Activated naive CD4-positive, alpha-beta T cell treated with anti-CD3 and anti-CD28 coated beads for 36 hours (primary cell): Measurements from ENCODE around the gene NLGN3. TPM values are rescaled to one million over a fixed set of nuclear protein-coding genes. Genes with fewer than 3 reads are reported as not detected.

Experiments used
- CTCF ChIA-PET: fragments of 350-600 bp; sonication (Branson Sonifier 250); formaldehyde crosslinking; loops from one replicate; lab custom pipeline; 2021; ENCODE audit warnings: antibody characterized with exemption; lab: Charles Lee
- DNase-seq: peaks from one replicate; pipeline ENCODE4 v3.0.0-alpha.2; 2020
- H3K27ac Mint-ChIP-seq: one replicate; pipeline ENCODE4 v1.8.0; 2021; ENCODE audit warnings: mild to moderate bottlenecking, mixed read lengths
- H3K27me3 Mint-ChIP-seq: one replicate; pipeline ENCODE4 v1.8.0; 2021; ENCODE audit warnings: low read depth, mixed read lengths
- H3K36me3 Mint-ChIP-seq: one replicate; pipeline ENCODE4 v1.8.0; 2021; ENCODE audit warnings: low read depth, mixed read lengths
- H3K4me1 Mint-ChIP-seq: one replicate; pipeline ENCODE4 v1.8.0; 2021; ENCODE audit warnings: low read depth, mixed read lengths
- H3K4me3 Mint-ChIP-seq: one replicate; pipeline ENCODE4 v1.8.0; 2021; ENCODE audit warnings: mild to moderate bottlenecking, moderate library complexity, mixed read lengths
- H3K9me3 Mint-ChIP-seq: one replicate; pipeline ENCODE4 v1.8.0; 2021; ENCODE audit warnings: mixed read lengths
- intact Hi-C: fragments of 100-400 bp; cut with micrococcal nuclease; formaldehyde crosslinking; loops from one replicate; pipeline ENCODE4 v1.15.1; 2023
- total RNA-seq, 2 experiments: library from RNA; stranded (reverse); gene quantifications; one replicate each; pipeline ENCODE4 v1.2.3, GENCODE V29; 2021

The NLGN3 gene
- total RNA-seq, 2 experiments from 2014 or later: 0.60 to 0.81 TPM

DNA sequence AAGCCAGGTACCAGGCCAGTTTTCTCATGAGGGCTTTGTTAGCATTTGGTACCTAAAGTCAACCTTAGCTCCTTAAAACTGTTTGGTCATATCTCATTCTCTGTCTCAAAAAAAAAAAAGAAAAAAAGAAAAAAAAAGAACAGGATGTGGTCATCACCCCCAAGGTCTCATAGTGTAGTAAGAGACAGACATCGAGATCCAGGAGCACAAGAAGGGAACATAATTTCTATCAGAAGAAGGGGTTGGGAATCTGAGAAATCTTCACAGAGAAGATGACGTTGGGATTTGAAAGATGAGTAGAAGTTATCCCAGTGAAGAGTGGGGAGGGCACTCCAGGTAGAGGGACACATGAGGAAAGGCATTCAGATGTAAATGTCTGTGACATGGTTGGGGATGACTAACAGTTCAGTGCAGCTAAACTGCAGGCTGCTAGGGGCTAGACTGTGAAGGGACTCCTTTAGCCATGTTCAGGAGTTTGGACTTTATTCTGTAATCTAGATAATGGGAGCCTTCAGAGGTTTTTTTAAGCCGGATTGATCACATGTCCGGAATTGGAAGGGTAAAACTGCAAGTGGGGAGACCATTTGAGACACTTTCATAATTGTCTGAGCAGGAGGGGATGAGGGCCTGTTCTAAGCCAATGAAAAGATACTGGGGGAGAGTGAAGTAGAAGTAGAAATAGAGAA, 51.5 kb downstream of the NLGN3 start:
- H3K4me3 Mint-ChIP-seq: peak overlapping the region; percentile 83
- peak; percentile 26 for DNase-seq
- CTCF ChIA-PET: interaction anchor here (0.6 to 2.6 kb wide), 3 partner anchors 14 to 226 kb away, joined by 3 to 9 read pairs (median 3); no protein-coding TSS in a partner anchor
- no peaks in the 10 kb centered on the region for H3K9me3 Mint-ChIP-seq
- intact Hi-C loops: loop anchor here (1.0 to 5.0 kb wide), 4 partner anchors 14 to 336 kb away; partner anchors contain the start of genes NONO, OGT and ZMYM3
- H3K36me3 Mint-ChIP-seq: no peaks in the 10 kb centered on the region
- no peaks in the 10 kb centered on the region for H3K27me3 Mint-ChIP-seq
- peak overlapping the region; percentile 93 for H3K27ac Mint-ChIP-seq
- H3K4me1 Mint-ChIP-seq: peaks cover 16% of the 10 kb centered on the region

DNA sequence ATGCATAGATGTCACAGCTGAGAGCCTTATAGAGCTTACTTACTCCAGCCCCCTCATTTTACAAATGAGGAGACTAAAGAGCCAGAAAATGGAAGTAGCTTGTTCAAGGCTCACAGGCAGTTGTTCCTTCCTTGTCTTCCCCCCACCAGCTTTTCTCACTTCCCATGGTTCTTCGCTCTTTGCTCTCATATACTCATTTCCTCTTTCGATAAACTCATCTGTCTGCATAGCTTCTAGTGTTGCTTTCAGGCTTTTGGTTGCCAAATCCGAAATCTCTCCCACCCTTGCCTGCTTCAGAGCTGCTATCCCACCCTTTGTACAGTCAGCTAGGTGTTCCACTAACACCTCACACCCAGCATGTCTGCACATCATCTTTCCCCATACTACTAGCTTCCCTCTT, 53.4 kb downstream of the NLGN3 start:
- CTCF ChIA-PET: interaction anchor here (0.6 to 2.6 kb wide), 6 partner anchors 16 to 715 kb away, joined by 3 to 9 read pairs (median 4); no protein-coding TSS in a partner anchor
- H3K27ac Mint-ChIP-seq: peak overlapping the region; percentile 93
- intact Hi-C loops: loop anchor here (5.0 kb wide), 1 partner anchor 334 kb away; the partner anchor contains the start of gene OGT
- no peaks in the 10 kb centered on the region for H3K27me3 Mint-ChIP-seq
- peaks cover 7% of the 10 kb centered on the region for H3K4me1 Mint-ChIP-seq
- H3K4me3 Mint-ChIP-seq: peak overlapping the region; percentile 91
- H3K9me3 Mint-ChIP-seq: no peaks in the 10 kb centered on the region
- peak; percentile 45 for DNase-seq
- H3K36me3 Mint-ChIP-seq: no peaks in the 10 kb centered on the region

DNA sequence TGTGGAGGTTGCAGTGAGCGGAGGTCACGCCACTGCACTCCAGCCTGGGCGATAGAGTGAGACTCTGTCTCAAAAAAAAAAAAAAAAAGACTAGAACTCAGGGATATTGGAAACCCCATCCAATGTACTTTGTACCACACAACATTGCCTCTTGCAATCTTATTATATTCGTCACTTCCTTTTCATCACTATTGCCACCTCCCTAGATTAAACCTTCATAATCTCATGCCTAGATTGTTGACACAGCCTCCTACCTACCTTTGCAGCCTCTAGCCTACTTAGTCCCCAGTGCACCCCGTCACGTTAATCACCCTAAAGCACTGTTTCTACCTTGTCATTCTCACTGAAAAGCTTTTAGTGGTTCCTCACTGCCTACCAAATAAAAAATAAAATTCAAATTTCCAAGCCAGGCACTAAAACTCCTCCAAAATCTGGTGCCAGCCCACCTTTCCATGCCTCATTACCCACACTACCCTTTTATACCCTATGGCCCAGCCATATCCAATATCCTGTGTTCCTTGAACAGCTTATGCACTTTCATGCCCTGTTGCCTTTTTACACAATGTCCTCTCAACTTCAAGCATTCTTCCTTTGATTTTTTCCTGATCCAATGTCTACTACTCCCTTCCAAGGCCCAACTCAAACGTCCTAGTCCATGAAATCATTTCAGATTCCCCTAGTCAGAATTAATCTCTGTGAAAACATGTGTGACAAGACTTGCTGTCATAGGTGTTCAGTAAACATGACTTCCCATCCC, 54.8 kb downstream of the NLGN3 start:
- intact Hi-C loops: loop anchor here (5.0 kb wide), 1 partner anchor 333 kb away; the partner anchor contains the start of gene OGT
- H3K9me3 Mint-ChIP-seq: no peaks in the 10 kb centered on the region
- no peaks in the 10 kb centered on the region for H3K27me3 Mint-ChIP-seq
- H3K27ac Mint-ChIP-seq: no peak overlapping the region
- H3K4me3 Mint-ChIP-seq: no peak overlapping the region
- peaks cover 3% of the 10 kb centered on the region for H3K4me1 Mint-ChIP-seq
- no peaks in the 10 kb centered on the region for H3K36me3 Mint-ChIP-seq
- no peak for DNase-seq
- CTCF ChIA-PET: no interaction called here

DNA sequence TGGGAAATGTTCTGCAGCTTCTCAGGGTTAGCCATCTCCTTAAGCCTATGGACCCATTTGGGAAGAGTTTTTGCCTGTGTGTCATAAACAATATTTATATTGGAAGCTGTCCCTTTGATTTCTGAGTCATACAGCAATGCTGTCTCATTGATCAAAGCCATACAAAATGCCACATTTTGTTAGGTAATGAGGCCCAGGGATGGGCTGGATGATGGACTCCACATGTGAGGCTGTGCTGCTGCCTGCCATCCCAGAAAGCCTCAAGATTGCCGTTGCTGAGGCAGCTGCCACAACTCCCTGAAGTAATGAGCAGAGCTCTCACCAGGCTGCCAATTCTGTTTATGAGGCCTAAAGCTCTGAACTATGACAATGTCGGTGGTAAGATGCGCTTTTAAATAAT, 66.2 kb downstream of the NLGN3 start:
- peaks cover 3% of the 10 kb centered on the region for H3K27me3 Mint-ChIP-seq
- H3K4me1 Mint-ChIP-seq: no peaks in the 10 kb centered on the region
- H3K4me3 Mint-ChIP-seq: no peak overlapping the region
- CTCF ChIA-PET: no interaction called here
- no peaks in the 10 kb centered on the region for H3K36me3 Mint-ChIP-seq
- intact Hi-C loops: no loop called here
- H3K27ac Mint-ChIP-seq: no peak overlapping the region
- DNase-seq: no peak
- no peaks in the 10 kb centered on the region for H3K9me3 Mint-ChIP-seq

DNA sequence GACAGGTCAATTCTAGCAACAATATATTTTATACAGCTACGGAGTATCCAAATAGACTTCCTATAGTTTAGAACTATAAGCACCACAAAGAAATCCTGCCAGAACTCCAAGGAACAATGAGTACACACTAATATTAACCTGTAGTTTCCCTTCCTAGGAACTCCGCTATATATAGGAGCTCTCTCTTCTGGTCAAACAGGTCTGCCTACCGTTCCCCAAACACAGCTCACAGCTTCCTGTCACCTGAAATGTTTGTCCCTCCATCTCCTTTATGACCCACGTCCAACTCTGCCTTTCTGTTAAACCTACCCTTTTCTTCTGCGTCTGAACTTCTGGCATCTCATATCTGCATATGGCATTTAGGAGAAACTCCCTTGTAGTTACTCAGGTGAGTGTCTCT, 67.9 kb downstream of the NLGN3 start:
- CTCF ChIA-PET: no interaction called here
- Mint-ChIP-seq H3K27me3 (peaks cover 3% of the 10 kb centered on the region), H3K4me1 (peaks cover 4% of the 10 kb centered on the region), H3K4me3 (no peak overlapping the region), H3K9me3 (no peaks in the 10 kb centered on the region), H3K36me3 (no peaks in the 10 kb centered on the region), H3K27ac (no peak overlapping the region)
- intact Hi-C loops: no loop called here
- no peak for DNase-seq

DNA sequence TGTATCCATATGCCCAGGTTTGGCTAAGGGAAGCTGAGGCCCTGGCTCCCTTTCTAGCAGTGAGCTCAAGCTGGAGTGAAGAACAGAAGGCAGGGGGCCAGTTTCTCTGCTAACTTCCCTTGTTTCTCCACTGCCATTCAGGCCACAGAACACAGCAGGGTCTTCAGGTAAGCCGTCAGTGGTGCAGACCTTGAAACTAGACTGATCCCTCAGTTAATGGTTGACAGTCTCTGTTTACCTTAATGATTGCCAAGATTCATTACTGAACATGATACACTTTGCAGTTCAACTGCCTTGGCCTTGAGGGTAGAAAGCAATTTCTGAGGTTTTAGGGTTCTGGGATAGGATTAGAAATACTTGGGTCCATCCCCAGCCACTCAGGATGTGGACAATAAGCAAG, 69.5 kb downstream of the NLGN3 start:
- no peaks in the 10 kb centered on the region for H3K36me3 Mint-ChIP-seq
- H3K9me3 Mint-ChIP-seq: no peaks in the 10 kb centered on the region
- peaks cover 4% of the 10 kb centered on the region for H3K4me1 Mint-ChIP-seq
- no peak overlapping the region for H3K4me3 Mint-ChIP-seq
- peaks cover 3% of the 10 kb centered on the region for H3K27me3 Mint-ChIP-seq
- intact Hi-C loops: no loop called here
- no peak overlapping the region for H3K27ac Mint-ChIP-seq
- CTCF ChIA-PET: no interaction called here
- DNase-seq: no peak

DNA sequence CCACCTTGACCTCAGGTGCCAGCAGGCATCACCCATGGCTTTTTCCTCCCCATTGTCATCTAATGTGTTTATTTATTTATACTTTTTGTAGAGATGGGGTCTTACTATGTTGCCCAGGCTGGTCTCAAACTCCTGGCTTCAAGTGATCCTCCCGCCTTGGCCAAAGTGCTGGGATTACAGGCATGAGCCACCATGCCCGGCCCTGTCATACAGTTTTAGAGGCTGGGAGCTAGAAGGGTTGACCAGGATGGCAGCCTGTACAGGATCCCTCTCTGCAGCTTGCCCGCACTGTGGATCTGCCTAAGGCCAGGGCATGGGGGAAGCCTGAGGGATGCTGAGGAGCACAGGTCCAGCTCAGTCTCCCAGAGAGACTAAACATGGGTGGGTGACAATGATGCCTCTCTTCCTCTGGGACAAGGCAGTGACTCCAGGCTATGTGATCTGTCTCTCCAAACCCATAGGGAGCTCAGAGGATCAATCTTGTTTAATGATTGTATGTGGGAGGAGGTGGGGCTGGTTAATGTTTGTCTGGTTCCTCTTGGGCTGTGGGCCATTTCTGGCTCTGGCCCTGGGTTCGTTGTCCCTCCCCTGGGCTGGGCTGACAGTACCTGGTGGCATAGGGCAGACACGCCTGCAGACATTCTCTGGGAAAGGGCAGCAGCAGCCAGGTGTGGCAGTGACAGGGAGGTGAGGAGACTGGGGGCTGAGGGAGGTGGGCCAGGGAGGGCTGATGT, 70.1 kb downstream of the NLGN3 start:
- no peak overlapping the region for H3K4me3 Mint-ChIP-seq
- peaks cover 4% of the 10 kb centered on the region for H3K4me1 Mint-ChIP-seq
- CTCF ChIA-PET: no interaction called here
- intact Hi-C loops: no loop called here
- peaks cover 3% of the 10 kb centered on the region for H3K27me3 Mint-ChIP-seq
- H3K9me3 Mint-ChIP-seq: no peaks in the 10 kb centered on the region
- H3K27ac Mint-ChIP-seq: no peak overlapping the region
- no peak for DNase-seq
- no peaks in the 10 kb centered on the region for H3K36me3 Mint-ChIP-seq

DNA sequence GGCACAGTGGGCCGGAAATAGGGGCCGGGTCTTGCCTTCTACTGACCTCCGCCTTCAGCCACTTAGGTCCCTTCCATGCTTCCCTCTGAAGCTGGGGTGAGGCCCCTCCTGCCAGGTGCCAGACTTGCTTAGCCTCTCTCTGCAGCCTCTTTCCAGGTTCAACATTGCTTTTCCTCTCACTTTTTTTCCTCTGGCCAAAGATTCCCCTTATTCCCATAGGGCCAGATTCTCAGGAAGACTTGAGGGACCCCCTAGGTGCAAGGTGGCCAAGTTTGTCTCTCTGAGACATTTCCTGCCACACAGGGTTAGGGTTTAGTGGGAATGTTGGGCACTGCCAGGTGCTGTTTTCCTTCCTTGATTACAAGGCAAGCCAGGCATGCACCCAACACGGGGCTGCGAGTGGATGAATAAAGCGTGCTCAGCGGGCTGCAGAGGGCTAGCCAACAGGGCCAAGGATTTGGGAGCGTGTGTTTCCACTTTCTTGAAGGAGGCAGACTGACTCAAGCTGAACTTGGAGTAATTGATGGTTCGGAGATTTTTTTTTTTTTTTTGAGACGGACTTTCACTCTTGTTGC, 70.8 kb downstream of the NLGN3 start:
- H3K27ac Mint-ChIP-seq: no peak overlapping the region
- H3K36me3 Mint-ChIP-seq: no peaks in the 10 kb centered on the region
- CTCF ChIA-PET: no interaction called here

DNA sequence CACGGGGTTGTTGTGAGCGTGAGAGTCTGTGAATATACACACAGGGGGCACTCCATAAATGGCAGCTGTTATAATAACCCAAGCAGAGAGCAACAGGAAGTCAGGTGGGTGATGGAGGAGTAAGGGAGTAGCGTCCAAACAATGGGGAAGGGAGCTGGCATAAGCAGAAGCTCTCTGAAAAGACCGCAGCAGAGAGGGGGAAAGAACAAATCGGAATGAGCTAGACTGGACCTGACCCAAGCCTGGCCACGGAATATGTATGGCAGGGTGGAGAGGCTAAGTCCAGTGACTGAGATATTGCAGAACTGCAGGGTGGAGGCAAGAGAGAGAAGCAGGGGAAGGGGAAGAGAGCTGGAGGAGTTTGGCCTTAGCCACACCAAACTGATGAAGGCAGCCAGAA, 71.8 kb downstream of the NLGN3 start:
- DNase-seq: no peak
- intact Hi-C loops: no loop called here
- CTCF ChIA-PET: no interaction called here
- Mint-ChIP-seq H3K27me3 (peaks cover 3% of the 10 kb centered on the region), H3K4me3 (no peak overlapping the region), H3K27ac (no peak overlapping the region), H3K4me1 (peaks cover 4% of the 10 kb centered on the region), H3K36me3 (no peaks in the 10 kb centered on the region), H3K9me3 (no peaks in the 10 kb centered on the region)

More for the DNA sequence above, 70.8 kb downstream of the NLGN3 start:
- Mint-ChIP-seq H3K4me1 (peaks cover 4% of the 10 kb centered on the region), H3K4me3 (no peak overlapping the region), H3K27me3 (peaks cover 3% of the 10 kb centered on the region), H3K9me3 (no peaks in the 10 kb centered on the region)
- intact Hi-C loops: no loop called here
- DNase-seq: no peak

DNA sequence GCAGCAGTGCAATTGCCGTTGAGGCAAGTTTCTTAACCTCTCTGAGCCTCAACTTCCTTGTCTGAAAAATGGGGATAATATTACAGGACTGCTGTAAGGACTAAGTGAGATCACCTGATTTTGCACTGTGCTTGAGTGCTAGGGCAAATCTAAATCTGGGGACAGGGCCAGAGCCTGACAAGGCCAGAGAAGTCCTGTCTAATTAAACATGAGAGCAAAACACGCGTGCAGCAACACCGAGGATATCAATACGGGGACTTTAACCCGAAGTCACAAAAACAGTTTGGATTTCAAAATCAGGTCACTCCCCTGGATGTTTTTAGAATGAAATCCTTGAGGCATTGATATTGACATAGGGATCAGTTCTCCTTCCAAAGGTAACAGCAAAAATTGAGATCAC, 72.7 kb downstream of the NLGN3 start:
- no peak for DNase-seq
- Mint-ChIP-seq H3K27ac (no peak overlapping the region), H3K36me3 (no peaks in the 10 kb centered on the region), H3K9me3 (no peaks in the 10 kb centered on the region), H3K27me3 (peaks cover 3% of the 10 kb centered on the region), H3K4me1 (peaks cover 4% of the 10 kb centered on the region), H3K4me3 (no peak overlapping the region)
- intact Hi-C loops: no loop called here
- CTCF ChIA-PET: no interaction called here
